Right lung (tissue), 5 donors: ENCODE results near the gene PFKL. TPM values are rescaled to one million over a fixed set of nuclear protein-coding genes. Genes with fewer than 3 reads are reported as not detected.

ENCODE experiments used
- polyA plus RNA-seq, 5 donors: library from polyadenylated mRNA; unstranded; fragments of 120-200 nt; gene quantifications; one replicate each; pipeline versions ENCODE4 v1.2.1 to v1.2.3, GENCODE V29; 2013; ENCODE audit warnings: inconsistent platforms in 1 of 5, low replicate concordance in 1 of 5; ENCODE audit not compliant: insufficient read length in 5 of 5, insufficient read depth in 1 of 5

PFKL gene
- polyA plus RNA-seq, 5 donors, result 65.3 to 121 (median 90.0) TPM

Other genes starting within 250 kb of the PFKL start
- 10 to 100 TPM in 1 of 5 donors, 1 to 10 TPM in 4; 2.3 to 11.2 (median 4.2) TPM for gene PWP2, start 192.7 kb upstream of the PFKL start, polyA plus RNA-seq
- gene GATD3, start 166.4 kb upstream of the PFKL start, polyA plus RNA-seq, result 10 to 100 TPM; 17.6 to 45.8 (median 26.4) TPM
- 1 to 10 TPM; 1.5 to 3.4 (median 3.0) TPM for gene ICOSLG, start 59.1 kb upstream of the PFKL start, polyA plus RNA-seq
- gene DNMT3L, start 38.2 kb upstream of the PFKL start, polyA plus RNA-seq, result not detected
- gene AIRE, start 14.2 kb upstream of the PFKL start, polyA plus RNA-seq, result under 1 TPM; 0.06 to 0.18 (median 0.12) TPM
- gene CFAP410, start 39.3 kb downstream of the PFKL start, polyA plus RNA-seq, result 10 to 100 TPM; 14.3 to 39.9 (median 19.8) TPM
- 1 to 10 TPM in 4 of 5 donors, under 1 TPM in 1; 0.93 to 2.4 (median 1.6) TPM for gene TRPM2, start 53.6 kb downstream of the PFKL start, polyA plus RNA-seq
- gene LRRC3, start 155.5 kb downstream of the PFKL start, polyA plus RNA-seq, result 1 to 10 TPM; 4.2 to 6.6 (median 5.9) TPM
- not detected for gene KRTAP10-1, start 240.1 kb downstream of the PFKL start, polyA plus RNA-seq